IPS-NIHi11 (cell line): Measurements from ENCODE around the gene MYCBPAP.

Experiments
- DNase-seq: peaks from one replicate; pipeline ENCODE4 v3.0.0; 2012; ENCODE audit warnings: mixed read lengths, low spot score

Gene MYCBPAP

DNA sequence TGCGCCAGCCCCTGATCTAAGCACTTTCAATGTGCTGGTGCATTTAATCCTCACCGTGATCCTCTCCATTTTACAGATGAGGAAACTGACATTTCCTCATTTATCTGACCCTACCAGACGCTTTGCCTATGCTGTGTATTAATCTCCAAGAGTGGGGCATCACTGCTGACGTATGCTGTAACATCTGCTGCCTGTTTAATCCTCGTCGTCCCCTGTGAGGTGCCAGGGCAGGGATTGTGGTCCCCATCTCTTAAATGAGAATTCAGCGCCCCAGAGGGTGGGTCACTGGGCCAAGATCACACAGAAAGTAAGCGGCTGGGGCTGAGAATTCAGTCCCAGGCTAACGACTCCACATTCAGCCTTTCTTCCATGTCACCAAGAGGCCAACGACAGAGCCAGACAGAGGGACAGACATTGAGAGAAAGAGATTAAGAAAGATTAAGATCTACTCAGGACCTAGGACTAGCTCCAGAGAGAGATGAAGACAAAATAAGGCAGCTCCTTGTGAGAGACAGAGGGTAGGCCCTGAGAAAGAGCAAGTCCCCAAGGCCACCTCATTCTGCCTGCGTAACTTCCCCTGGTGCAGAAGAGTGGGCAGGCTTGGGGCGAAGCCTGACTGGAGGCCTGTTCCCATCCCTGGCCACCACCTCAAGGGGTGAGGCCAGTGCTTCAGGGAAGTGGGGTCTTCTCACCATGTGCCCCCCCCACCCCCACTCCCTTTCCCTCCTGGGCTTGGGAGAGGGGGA is 65.8 kb downstream of the MYCBPAP start:
- no peak for DNase-seq

DNA sequence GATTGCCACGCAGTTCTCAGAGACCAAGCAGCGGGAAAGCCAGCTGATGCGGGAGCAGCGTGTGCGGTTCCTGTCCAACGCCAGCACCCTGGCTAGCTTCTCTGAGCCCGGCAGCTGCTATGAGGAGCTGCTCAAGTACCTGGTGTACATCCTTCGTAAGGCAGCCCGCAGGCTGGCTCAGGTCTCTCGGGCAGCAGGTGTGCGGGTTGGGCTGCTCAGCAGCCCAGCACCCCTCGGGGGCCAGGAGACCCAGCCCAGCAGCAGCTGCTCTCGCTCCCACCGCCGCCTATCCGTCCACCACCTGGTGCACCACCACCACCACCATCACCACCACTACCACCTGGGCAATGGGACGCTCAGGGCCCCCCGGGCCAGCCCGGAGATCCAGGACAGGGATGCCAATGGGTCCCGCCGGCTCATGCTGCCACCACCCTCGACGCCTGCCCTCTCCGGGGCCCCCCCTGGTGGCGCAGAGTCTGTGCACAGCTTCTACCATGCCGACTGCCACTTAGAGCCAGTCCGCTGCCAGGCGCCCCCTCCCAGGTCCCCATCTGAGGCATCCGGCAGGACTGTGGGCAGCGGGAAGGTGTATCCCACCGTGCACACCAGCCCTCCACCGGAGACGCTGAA is 67.5 kb downstream of the MYCBPAP start:
- peak; percentile 53 for DNase-seq

DNA sequence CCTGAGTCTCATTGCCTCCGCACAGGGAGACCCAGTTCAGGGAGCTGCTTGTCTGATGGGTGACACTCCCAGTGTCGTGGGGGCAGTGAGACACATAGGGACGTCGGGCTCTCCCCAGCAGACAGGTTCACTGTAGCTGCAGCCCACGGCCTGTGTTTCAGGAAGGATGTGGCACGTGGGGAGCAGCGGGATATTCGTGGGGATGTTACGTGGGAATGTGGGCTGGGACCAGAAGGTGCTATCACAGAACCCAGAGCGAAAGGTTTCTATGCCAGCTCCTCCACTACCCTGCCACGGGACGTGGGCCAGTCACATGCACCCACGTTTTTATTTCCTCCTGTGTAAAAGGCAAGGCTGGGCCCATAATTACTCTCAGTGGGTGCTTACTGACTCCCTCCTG is 68.6 kb downstream of the MYCBPAP start:
- no peak for DNase-seq

DNA sequence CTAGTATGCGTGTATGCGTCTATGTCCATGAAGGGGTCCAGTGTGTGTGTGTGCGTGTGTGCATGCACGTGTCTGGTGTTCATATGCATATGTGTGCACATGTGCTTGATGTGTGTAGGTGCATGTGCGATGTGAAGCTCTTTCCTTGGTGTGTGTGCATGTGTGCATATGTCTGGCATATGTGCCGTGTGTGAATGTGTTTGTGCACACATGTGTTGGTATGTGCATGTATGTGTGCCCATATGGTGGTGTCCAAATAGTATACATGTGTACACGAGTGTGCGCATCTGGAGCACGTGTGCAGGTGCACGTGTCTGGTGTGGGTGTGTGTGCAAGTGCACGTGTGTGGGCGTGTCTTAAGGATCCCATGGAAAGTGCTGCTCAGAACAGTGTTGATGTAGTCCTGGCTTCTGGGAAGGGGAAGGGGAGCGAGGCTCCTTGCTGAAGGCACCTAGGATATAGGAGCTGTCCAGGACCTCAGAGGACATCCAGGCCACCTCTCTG is 69.3 kb downstream of the MYCBPAP start:
- no peak for DNase-seq

DNA sequence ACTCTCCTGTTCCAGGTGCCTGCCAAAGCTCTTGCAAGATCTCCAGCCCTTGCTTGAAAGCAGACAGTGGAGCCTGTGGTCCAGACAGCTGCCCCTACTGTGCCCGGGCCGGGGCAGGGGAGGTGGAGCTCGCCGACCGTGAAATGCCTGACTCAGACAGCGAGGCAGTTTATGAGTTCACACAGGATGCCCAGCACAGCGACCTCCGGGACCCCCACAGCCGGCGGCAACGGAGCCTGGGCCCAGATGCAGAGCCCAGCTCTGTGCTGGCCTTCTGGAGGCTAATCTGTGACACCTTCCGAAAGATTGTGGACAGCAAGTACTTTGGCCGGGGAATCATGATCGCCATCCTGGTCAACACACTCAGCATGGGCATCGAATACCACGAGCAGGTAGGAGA is 69.9 kb downstream of the MYCBPAP start:
- no peak for DNase-seq

DNA sequence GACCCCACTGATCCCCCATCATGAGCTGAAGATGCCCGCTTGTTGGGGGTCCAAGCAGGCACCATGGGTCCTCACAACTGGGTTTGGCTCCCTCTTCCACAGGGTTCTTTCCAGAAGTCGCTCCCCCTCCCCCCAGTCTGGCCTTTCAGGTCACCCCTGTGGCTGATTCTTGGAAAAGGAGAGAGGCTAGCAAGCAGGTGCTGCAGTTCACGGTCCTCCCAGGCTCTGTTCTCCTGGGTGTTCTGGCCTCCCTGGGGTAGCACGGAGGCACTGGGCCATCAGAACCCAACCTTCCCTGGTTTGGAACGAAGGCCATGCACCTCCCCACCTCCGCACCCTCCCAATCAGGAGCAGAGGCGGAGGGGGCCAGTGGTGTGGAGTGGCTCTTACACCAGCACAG is 71.2 kb downstream of the MYCBPAP start:
- DNase-seq = no peak

DNA sequence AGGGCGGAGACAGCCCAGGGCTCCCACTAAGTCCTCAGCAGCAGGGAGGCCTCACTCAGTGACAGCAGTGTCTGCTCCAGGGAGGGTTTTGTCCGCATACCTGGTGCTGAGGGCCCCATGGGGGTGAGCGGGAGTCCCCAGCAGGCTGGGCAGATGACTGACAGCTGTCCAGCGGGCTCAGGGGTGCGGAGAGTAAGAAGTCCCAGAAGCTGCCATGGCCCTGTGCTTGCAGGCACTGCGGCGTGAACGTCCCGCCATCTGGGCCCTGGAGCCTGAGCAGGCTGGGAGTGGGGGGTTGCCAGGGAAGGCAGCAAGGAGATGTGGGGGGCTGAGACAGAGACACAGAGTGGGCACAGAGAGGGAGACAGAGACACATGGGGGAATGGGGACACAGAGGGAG is 72.4 kb downstream of the MYCBPAP start:
- DNase-seq = no peak
